H1 (cell line): ENCODE data around the gene EWSR1. TPM values are rescaled to one million over a fixed set of nuclear protein-coding genes. Genes with fewer than 3 reads are reported as not detected.

Source experiments
- ATF3 ChIP-seq: IDR thresholded peaks from 2 replicates; pipeline ENCODE4 v1.6.1; 2011; ENCODE audit warnings: low read depth, mild to moderate bottlenecking, low read length; ENCODE audit not compliant: insufficient read depth
- CBX5 ChIP-seq: fragments of 300-800, 300-1000 bp; sonication (generic); IDR thresholded peaks from 2 replicates; pipeline ENCODE4 v1.7.1; 2016; ENCODE audit warnings: antibody characterized with exemption, low read length, low read depth
- EGR1 ChIP-seq: IDR thresholded peaks from 2 replicates; pipeline ENCODE4 v1.6.1; 2011; ENCODE audit warnings: low read depth, low read length, borderline replicate concordance
- NANOG ChIP-seq: IDR thresholded peaks from 2 replicates; pipeline ENCODE4 v1.6.1; 2011; ENCODE audit warnings: low read length, low read depth, mild to moderate bottlenecking, inconsistent platforms; ENCODE audit not compliant: insufficient read depth, poor library complexity, severe bottlenecking
- NRF1 ChIP-seq: IDR thresholded peaks from 2 replicates; pipeline ENCODE4 v1.6.1; 2011; ENCODE audit warnings: mild to moderate bottlenecking, low read depth, low read length, improper control_type of control experiment
- PHF8 ChIP-seq: fragments of 200-600 bp; sonication (generic); conservative IDR thresholded peaks from 2 replicates; pipeline ENCODE4 v1.7.1; 2012; ENCODE audit warnings: low read depth, mild to moderate bottlenecking, inconsistent platforms, low read length, moderate library complexity
- RFX5 ChIP-seq: IDR thresholded peaks from 2 replicates; pipeline ENCODE4 v1.6.1; 2011; ENCODE audit warnings: low read depth, low read length, improper control_type of control experiment, borderline replicate concordance
- SP4 ChIP-seq: IDR thresholded peaks from 2 replicates; pipeline ENCODE4 v1.6.1; 2012; ENCODE audit warnings: low read length, inconsistent platforms
- polyA plus RNA-seq, 7 experiments: library from polyadenylated mRNA; depleted of rRNA in 3 of 7; stranded (reverse) in 5 of 7; unstranded in 2 of 7; fragments of >200 nt in 5 of 7; fragments of 200-250 nt in 2 of 7; gene quantifications; 1 replicate in 5 of 7; 2 replicates in 1 of 7; 4 replicates in 1 of 7; pipeline versions ENCODE4 v1.2.1 to v1.2.3, GENCODE V29; 2011 to 2013; ENCODE audit warnings: missing spikeins in 2 of 7, mixed read lengths in 2 of 7
- total RNA-seq: library from RNA; stranded (reverse); fragmentation: NEBNext Ultra II Directional; extraction: Animal tissue kit (Norgen Biotek cat#: 25700); gene quantifications from 2 replicates; pipeline ENCODE4 v1.2.1, GENCODE V29; 2021

Gene EWSR1
- total and polyA plus RNA-seq, 2 of the 8 experiments (the other 6 are each of a cell fraction or from before 2014, with no cell fraction given) = 387 to 930 TPM

- TF ChIP-seq PHF8 (no peak), ATF3 (no peak), EGR1 (no peak), RFX5 (no peak), SP4 (no peak), NANOG (no peak), CBX5 (no peak), NRF1 (no peak)
Measured at GRCh38 chr22:29332886-29333496, 64.9 kb downstream of the EWSR1 start (continued).
